Measurements from ENCODE around the gene SH3TC1. TPM values are rescaled to one million over a fixed set of nuclear protein-coding genes. Genes with fewer than 3 reads are reported as not detected.

SH3TC1 gene
- total RNA-seq, 1 donor from 2014 or later, result 12.5 TPM

DNA sequence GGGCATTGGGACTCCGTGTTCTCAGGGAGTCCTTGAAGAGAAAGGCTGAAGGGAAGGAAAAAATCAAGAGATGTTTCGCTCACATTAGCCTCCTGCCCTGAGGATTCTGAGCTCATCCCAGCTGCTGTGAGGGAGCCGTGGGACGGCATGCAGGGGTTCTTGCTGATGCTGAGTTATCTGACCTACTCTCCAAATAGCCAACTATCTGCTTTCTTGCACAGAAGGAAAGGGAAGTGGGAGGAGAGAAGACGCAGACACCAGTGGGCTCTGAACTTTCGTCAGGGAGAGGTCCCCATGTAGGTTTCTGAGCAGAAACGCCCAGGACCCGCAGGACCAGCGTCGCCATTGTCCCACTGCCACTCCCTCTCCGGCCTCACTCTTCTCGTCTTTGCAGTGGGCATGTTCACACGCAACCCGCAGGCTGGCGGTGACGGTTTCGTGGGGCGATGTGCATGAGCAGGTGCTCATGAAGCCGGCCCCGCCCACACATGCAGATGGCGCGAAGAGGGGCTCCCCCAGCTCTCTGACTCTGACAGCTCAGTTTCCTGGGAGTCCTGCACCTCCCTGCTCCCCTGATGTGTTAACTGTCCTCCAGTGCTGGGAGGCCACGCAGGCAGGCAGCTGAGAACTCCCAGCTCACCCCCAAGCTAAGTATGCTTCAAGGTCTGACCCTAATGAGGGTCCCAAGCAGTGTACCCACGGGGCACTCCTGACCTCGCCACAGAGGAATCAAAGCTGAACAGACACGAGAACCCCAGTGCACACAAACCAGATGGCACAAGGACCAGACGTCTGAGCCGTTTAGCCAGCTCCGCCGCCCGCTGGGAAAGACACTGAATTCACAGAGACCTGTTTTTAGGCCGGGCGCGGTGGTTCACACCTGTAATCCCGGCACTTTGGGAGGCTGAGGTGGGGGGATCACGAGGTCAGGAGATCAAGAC is 26.8 kb upstream of the SH3TC1 start:
- no peak overlapping the region for H3K4me3 Mint-ChIP-seq (ENCODE audit: low read depth)
- no peak overlapping the region for H3K27ac Mint-ChIP-seq
- peaks cover 14% of the 10 kb centered on the region for H3K27me3 Mint-ChIP-seq
- H3K36me3 Mint-ChIP-seq (ENCODE audit: insufficient read depth), result no peaks in the 10 kb centered on the region
- H3K4me1 Mint-ChIP-seq (ENCODE audit: low read depth), result peaks cover 6% of the 10 kb centered on the region
- H3K9me3 Mint-ChIP-seq (ENCODE audit: low read depth), result no peaks in the 10 kb centered on the region
- DNase-seq (ENCODE audit: low spot score, unreplicated experiment), result no peak
- TF ChIP-seq, protein P1, sequence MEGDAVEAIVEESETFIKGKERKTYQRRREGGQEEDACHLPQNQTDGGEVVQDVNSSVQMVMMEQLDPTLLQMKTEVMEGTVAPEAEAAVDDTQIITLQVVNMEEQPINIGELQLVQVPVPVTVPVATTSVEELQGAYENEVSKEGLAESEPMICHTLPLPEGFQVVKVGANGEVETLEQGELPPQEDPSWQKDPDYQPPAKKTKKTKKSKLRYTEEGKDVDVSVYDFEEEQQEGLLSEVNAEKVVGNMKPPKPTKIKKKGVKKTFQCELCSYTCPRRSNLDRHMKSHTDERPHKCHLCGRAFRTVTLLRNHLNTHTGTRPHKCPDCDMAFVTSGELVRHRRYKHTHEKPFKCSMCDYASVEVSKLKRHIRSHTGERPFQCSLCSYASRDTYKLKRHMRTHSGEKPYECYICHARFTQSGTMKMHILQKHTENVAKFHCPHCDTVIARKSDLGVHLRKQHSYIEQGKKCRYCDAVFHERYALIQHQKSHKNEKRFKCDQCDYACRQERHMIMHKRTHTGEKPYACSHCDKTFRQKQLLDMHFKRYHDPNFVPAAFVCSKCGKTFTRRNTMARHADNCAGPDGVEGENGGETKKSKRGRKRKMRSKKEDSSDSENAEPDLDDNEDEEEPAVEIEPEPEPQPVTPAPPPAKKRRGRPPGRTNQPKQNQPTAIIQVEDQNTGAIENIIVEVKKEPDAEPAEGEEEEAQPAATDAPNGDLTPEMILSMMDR (IDR thresholded peaks at IDR 0.05; ENCODE audit: unreplicated experiment), result no peak

- H3K27me3 Mint-ChIP-seq, result peaks cover 11% of the 10 kb centered on the region
- TF ChIP-seq, protein P1 (IDR thresholded peaks at IDR 0.05; ENCODE audit: unreplicated experiment), result no peak
- DNase-seq (ENCODE audit: low spot score, unreplicated experiment), result no peak
- no peak overlapping the region for H3K4me3 Mint-ChIP-seq (ENCODE audit: low read depth)
- no peaks in the 10 kb centered on the region for H3K9me3 Mint-ChIP-seq (ENCODE audit: low read depth)
- no peaks in the 10 kb centered on the region for H3K36me3 Mint-ChIP-seq (ENCODE audit: insufficient read depth)
- H3K27ac Mint-ChIP-seq, result no peak overlapping the region
- peaks cover 2% of the 10 kb centered on the region for H3K4me1 Mint-ChIP-seq (ENCODE audit: low read depth)
These were observed 25.4 kb upstream of the SH3TC1 start for GRCh38 chr4:8173492-8174242.

DNA sequence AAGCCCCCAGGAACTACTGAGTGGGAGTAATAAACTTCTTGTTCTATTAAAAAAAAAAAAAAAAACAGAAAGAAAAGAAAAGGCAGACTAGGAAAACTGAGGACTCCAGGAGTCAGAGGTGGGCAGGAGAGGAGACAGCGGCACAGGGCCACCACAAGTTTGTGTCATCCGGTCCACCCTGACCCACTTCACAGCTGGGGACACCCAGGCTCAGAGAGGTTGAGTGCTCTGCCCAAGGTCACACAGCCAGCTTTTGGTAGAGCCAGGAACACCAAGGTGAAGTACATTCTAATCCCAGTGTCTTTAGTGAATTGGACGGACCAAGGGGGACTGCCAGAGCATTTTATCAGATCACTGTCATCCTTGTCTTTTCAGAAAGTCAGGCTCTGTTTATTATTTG is 24.1 kb upstream of the SH3TC1 start:
- no peaks in the 10 kb centered on the region for H3K9me3 Mint-ChIP-seq (ENCODE audit: low read depth)
- no peaks in the 10 kb centered on the region for H3K36me3 Mint-ChIP-seq (ENCODE audit: insufficient read depth)
- H3K4me1 Mint-ChIP-seq (ENCODE audit: low read depth), result peaks cover 2% of the 10 kb centered on the region
- no peak for DNase-seq (ENCODE audit: low spot score, unreplicated experiment)
- TF ChIP-seq, protein P1 (IDR thresholded peaks at IDR 0.05; ENCODE audit: unreplicated experiment), result no peak
- H3K27ac Mint-ChIP-seq, result no peak overlapping the region
- H3K27me3 Mint-ChIP-seq, result peaks cover 10% of the 10 kb centered on the region
- H3K4me3 Mint-ChIP-seq (ENCODE audit: low read depth), result no peak overlapping the region

DNA sequence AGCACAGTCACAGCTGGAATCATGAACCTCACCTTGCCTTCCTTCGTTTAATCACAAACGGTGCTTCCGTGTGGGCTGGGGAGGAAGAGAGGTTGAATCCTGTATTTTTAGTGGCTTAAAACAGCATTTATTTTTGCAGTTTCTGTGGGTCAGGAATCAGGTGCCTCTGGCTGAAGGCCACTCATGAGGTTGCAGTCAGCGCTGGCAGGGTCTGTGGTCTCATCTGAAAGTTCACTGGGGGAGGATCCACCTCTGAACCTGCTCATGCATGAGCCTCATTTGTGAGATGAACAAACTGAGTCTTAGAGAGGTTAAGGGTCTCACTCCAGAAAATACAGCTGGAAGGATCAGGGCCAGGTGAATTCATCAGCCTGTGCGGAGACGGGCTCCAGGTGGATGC is 23.4 kb upstream of the SH3TC1 start:
- Mint-ChIP-seq H3K9me3 (ENCODE audit: low read depth) (no peaks in the 10 kb centered on the region), H3K27me3 (peaks cover 9% of the 10 kb centered on the region), H3K27ac (no peak overlapping the region), H3K4me3 (ENCODE audit: low read depth) (no peak overlapping the region), H3K36me3 (ENCODE audit: insufficient read depth) (no peaks in the 10 kb centered on the region), H3K4me1 (ENCODE audit: low read depth) (peaks cover 2% of the 10 kb centered on the region)
- no peak for DNase-seq (ENCODE audit: low spot score, unreplicated experiment)
- TF ChIP-seq, protein P1 (IDR thresholded peaks at IDR 0.05; ENCODE audit: unreplicated experiment), result no peak
